Nephron progenitor cell (in vitro differentiated cells): ENCODE measurements around the gene LRCH1.

ENCODE experiments used
- DNase-seq: peaks from one replicate; pipeline ENCODE4 v3.0.0; 2021
- H3K27ac Mint-ChIP-seq: 2 replicates; pipeline ENCODE4 v1.8.0; 2021; ENCODE audit warnings: mild to moderate bottlenecking, moderate library complexity, mixed read lengths
- H3K27me3 Mint-ChIP-seq: 2 replicates; pipeline ENCODE4 v1.8.0; 2021; ENCODE audit warnings: mild to moderate bottlenecking, low read depth, mixed read lengths; ENCODE audit not compliant: poor library complexity
- H3K36me3 Mint-ChIP-seq: 2 replicates; pipeline ENCODE4 v1.8.0; 2021; ENCODE audit warnings: low read depth, mixed read lengths
- H3K4me1 Mint-ChIP-seq: 2 replicates; pipeline ENCODE4 v1.8.0; 2021; ENCODE audit warnings: mixed read lengths
- H3K4me3 Mint-ChIP-seq: 2 replicates; pipeline ENCODE4 v1.8.0; 2021; ENCODE audit warnings: mild to moderate bottlenecking, moderate library complexity, mixed read lengths
- H3K9me3 Mint-ChIP-seq: 2 replicates; pipeline ENCODE4 v1.8.0; 2021; ENCODE audit warnings: mild to moderate bottlenecking, moderate library complexity, mixed read lengths
- TF ChIP-seq, protein P1 (sequence below): fragments of 200-600 bp; sonication (generic); IDR thresholded peaks from 2 replicates; pipeline ENCODE4 v1.5.0; 2021; ENCODE audit warnings: antibody characterized with exemption

LRCH1 gene

DNA sequence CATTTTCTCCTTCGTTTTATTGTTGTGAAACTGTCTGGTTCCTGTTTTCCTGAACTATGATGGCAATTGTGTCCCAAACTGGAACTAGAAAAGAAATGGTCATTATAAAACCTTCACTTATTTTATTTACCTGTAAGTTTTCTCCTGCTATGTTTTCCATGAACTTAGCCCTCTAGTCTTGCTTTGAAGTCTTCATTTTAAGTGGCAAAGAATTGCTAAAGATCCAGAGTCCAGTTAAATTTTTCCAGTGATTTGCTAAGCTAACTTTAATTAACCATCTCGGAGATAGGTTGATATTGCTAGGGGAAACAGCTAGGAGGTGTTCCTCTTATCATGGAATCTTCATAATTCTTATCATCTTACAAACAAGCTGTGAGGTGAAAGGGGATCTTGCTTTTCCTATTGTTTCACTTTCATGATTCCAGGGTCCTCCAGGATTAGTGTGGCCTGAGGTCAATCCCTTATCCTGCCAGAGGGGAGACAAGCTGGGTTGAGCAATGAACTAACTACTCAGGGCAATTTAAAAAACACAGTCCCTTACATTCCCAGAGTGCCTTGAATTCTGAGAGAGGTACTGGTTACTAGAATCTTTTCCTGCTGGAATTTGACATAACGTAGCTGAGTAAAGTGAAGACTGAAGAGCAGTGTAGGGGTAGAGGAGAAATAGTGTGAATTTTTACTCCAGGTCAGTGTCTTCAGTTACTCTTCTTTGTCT lies 131.5 kb downstream of the LRCH1 start:
- H3K27me3 Mint-ChIP-seq = no peaks in the 10 kb centered on the region
- H3K36me3 Mint-ChIP-seq = peaks cover 17% of the 10 kb centered on the region
- no peak for DNase-seq
- no peaks in the 10 kb centered on the region for H3K9me3 Mint-ChIP-seq
- peak overlapping the region; percentile 83 for H3K27ac Mint-ChIP-seq
- H3K4me3 Mint-ChIP-seq = no peak overlapping the region
- TF ChIP-seq, protein P1, sequence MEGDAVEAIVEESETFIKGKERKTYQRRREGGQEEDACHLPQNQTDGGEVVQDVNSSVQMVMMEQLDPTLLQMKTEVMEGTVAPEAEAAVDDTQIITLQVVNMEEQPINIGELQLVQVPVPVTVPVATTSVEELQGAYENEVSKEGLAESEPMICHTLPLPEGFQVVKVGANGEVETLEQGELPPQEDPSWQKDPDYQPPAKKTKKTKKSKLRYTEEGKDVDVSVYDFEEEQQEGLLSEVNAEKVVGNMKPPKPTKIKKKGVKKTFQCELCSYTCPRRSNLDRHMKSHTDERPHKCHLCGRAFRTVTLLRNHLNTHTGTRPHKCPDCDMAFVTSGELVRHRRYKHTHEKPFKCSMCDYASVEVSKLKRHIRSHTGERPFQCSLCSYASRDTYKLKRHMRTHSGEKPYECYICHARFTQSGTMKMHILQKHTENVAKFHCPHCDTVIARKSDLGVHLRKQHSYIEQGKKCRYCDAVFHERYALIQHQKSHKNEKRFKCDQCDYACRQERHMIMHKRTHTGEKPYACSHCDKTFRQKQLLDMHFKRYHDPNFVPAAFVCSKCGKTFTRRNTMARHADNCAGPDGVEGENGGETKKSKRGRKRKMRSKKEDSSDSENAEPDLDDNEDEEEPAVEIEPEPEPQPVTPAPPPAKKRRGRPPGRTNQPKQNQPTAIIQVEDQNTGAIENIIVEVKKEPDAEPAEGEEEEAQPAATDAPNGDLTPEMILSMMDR = no peak
- H3K4me1 Mint-ChIP-seq = peaks cover 49% of the 10 kb centered on the region

DNA sequence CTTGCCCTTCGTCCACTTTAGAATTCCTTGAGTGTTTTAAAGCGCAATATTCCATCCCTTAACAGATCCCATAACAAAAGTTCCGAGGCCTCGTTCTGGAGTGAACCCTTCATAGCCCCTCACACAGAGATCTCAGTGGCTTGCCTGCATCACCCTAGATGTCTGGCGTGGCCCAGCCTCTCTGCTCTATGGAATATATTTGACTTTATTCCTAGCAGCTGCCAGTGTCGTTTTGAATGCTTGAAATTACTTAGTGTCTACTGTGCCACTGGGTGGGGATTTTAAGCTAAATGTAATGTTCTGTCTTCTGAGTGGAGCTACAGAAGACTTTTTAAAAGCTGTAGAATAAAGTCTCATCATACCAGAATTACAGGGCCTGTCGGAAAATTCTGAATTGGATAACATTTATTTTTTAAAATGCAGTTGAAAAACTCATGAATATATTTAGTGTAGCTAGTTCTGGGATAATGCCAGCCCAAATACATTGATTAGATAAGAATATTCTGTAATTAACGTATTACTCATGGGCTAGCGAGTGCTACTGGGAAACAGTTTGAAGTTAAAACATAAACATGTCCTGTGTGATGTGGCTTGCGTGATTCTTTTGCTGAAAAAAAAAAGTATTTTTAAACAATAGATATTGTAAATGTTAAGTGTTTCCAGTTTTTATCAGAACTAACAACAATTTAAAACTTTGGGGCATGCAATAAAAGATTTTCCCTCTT lies 132.2 kb downstream of the LRCH1 start:
- no peak for DNase-seq
- Mint-ChIP-seq H3K9me3 (no peaks in the 10 kb centered on the region), H3K4me1 (peaks cover 56% of the 10 kb centered on the region), H3K4me3 (no peak overlapping the region), H3K27me3 (no peaks in the 10 kb centered on the region), H3K36me3 (peaks cover 17% of the 10 kb centered on the region), H3K27ac (peak overlapping the region; percentile 83)
- TF ChIP-seq, protein P1 = no peak

DNA sequence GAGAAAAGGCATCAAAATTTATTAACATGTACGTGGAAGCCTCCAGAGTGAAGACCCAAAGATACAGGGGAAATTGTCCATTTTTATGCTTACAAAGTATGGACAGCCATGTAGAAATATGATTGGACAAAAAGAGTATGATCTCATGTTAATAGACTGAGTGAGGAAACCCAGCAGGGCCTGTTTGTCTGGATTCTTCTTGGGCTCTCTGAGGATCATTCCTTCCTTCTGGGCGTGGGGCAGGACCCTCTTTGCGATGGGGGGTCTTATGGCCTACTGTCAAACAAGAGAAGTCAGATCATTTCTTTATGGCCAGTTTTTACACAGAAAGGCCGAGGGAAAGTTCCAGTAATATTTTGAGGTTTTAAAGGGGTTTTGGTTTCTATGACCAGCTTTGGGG lies 133.2 kb downstream of the LRCH1 start:
- Mint-ChIP-seq H3K9me3 (no peaks in the 10 kb centered on the region), H3K27me3 (no peaks in the 10 kb centered on the region), H3K27ac (peak overlapping the region; percentile 24), H3K4me3 (no peak overlapping the region), H3K4me1 (peaks cover 64% of the 10 kb centered on the region), H3K36me3 (peaks cover 17% of the 10 kb centered on the region)
- DNase-seq = no peak
- TF ChIP-seq, protein P1 = no peak

GRCh38 chr13:46687810-46688209 lies 134.8 kb downstream of the LRCH1 start:
- Mint-ChIP-seq H3K4me1 (peaks cover 68% of the 10 kb centered on the region), H3K9me3 (no peaks in the 10 kb centered on the region), H3K27ac (no peak overlapping the region), H3K4me3 (no peak overlapping the region), H3K27me3 (no peaks in the 10 kb centered on the region), H3K36me3 (peaks cover 32% of the 10 kb centered on the region)
- DNase-seq = no peak
- TF ChIP-seq, protein P1 = no peak

DNA sequence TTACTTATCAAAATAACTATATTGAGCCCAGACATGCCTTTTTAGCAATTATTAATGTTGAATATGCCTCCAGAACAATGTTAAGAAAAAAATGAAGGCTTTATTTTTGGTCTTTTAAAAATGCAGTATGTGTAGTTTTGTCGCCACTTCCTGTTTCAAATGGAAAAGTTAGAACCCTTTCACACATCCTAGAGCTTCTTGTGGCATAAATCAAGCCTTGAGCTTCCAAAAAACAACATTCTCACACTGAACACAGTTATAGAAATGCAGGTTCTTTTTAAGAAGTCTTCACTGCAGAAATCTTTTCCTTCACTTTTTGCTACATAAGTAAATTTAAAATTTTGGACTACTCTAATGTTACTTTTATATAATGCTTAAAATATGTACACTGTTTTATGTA lies 135.3 kb downstream of the LRCH1 start:
- no peak for DNase-seq
- Mint-ChIP-seq H3K4me3 (no peak overlapping the region), H3K27me3 (no peaks in the 10 kb centered on the region), H3K36me3 (peaks cover 31% of the 10 kb centered on the region), H3K27ac (no peak overlapping the region), H3K9me3 (no peaks in the 10 kb centered on the region), H3K4me1 (peaks cover 68% of the 10 kb centered on the region)
- TF ChIP-seq, protein P1 = no peak
